Left kidney (tissue), 2 donors: ENCODE measurements around the gene DENND4C. TPM values are rescaled to one million over a fixed set of nuclear protein-coding genes. Genes with fewer than 3 reads are reported as not detected.
"Not testable (repeated sequence)": the region's sequence is repeated elsewhere in the genome, so short reads cannot be mapped to it uniquely, and the experiment has no call there.

Experiments used
- DNase-seq: peaks from one replicate; pipeline ENCODE4 v3.0.0-alpha.2; 2013
- polyA plus RNA-seq: library from polyadenylated mRNA; unstranded; fragments of 120-200 nt; gene quantifications from one replicate; pipeline ENCODE4 v1.2.1, GENCODE V29; 2013; ENCODE audit not compliant: insufficient read length

DENND4C gene
- polyA plus RNA-seq, 1 donor: 60.6 TPM

DNA sequence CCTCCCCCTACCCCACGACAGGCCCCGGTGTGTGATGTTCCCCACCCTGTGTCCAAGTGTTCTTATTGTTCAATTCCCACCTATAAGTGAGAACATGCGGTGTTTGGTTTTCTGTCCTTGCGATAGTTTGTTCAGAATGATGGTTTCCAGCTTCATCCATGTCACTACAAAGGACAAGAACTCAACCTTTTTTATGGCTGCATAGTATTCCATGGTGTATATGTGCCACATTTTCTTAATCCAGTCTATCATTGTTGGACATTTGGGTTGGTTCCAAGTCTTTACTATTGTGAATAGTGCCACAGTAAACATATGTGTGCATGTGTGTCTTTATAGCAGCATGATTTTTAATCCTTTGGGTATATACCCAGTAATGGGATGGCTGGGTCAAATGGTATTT is 35.1 kb downstream of the DENND4C start:
- not testable (repeated sequence) for DNase-seq

DNA sequence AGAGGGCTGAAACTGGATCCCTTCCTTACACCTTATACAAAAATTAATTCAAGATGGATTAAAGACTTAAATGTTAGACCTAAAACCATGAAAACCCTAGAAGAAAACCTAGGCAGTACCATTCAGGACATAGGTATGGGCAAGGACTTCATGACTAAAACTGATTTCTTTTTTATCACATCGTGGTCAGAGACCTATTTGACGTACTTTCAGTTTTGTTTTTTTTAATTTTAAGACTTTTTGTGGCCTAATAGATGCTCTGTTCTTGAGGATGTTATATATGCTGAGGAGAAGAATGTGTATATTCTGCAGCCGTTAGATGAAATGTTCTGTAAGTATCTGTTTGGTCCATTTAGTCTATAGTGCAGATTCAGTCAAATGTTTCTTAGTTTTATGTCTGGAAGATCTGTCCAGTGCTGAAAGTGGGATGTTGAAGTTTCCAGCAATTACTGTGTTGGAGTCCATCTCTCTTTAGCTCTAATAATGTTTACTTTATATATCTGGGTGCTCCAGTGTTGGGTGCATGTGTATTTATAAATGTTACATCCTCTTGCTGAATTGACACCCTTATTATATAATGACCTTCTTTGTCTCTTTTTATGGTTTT is 36.4 kb downstream of the DENND4C start:
- not testable (repeated sequence) for DNase-seq

DNA sequence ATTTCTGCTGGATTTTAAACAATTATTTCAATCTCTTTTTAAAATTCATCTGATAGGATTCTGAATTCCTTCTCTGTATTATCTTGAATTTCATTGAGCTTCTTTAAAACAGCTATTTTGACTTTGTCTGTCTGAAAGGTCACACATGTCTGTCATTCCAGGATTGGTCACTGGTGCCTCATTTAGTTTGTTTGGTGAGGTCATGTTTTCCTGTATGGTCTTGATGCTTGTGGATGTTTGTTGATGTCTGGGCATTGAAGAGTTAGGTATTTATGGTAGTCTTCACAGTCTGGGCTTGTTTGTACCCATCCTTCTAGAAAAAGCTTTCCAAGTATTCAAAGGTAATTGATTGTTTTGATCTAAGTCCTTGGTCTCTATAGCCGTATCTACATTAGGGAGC is 39.1 kb downstream of the DENND4C start:
- DNase-seq: no peak

DNA sequence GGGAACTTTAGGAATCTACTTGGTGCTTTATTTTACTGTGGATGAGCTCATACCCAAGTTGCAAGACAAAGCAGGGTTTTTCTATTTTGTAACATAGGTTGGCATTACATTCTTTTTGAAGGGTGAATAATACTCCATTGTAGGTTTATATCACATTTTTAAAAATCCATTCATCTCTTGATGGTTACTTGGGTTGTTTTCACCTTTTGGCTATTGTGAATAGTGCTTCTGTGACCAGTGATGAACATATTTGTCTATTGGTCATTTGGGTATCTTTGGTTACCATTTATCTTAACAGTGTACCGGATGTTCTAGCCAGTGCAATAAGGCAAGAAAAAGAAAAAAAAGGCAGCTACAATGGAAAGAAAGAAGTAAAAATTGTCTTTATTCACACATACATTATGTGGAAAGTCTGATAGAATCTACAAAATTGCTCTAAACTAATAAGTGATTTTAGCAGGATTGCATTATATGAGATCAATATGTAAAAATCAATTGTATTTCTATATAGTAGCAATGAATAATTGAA is 40.0 kb downstream of the DENND4C start:
- no peak for DNase-seq

DNA sequence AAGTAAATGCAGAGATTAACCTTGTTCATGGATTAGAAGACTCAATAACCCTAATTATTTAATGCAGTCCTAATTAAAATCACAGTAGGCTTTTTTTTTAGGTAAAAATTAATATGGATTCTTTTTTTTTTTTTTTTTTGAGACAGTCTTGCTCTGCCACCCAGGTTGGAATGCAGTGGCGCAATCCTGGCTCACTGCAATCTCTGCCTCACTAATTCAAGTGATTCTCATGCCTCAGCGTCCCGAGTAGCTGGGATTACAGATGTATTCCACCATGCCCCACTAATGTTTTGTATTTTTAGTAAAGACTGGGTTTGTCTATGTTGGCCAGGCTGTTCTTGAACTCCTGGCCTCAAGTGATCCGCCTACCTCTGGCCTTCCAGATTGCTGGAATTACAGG is 40.6 kb downstream of the DENND4C start:
- no peak for DNase-seq

DNA sequence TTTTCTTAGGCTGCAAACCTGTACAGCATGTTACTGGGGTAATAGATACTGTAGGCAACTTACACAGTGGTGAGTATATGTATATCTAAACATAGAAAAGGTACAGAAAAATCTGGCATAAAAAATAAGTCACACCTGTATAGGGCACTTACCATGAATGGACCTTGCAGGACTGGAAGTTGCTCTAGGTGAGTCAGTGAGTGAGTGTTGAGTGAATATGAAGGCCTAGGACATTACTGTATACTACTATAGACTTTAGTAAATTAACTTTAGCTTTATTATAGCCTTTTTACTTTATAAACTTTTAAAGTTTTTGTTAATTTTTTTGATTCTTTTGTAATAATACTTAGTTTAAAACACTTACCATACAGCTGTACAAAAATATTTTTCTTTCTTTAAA is 51.3 kb downstream of the DENND4C start:
- DNase-seq: no peak

DNA sequence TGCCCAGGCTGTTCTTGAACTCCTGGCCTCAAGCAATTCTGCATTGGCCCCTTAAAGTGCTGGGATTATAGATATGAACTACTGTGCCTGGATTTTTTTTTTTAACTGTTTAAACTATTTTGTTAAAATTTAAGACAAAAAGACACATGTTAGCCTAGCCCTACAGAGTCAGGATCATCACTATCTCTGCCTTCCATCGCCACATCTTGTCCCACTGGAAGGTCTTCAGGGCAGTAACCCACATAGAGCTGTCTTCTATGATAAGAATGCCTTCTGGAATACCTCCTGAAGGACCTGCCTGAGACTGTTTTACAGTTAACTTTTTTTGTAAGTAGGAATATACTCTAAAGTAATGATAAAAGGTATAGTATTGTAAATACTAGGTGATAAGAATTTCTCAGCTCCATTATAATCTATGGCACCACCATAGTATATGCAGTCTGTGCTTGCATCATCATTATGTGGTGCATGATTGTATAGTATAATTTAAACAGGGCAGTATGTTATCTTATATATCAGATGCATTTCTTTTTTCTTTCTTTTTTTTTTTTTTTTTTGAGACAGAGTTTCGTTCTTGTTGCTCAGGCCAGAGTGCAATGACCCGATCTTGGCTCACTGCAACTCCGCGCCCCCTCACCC is 52.7 kb downstream of the DENND4C start:
- DNase-seq: no peak

DNA sequence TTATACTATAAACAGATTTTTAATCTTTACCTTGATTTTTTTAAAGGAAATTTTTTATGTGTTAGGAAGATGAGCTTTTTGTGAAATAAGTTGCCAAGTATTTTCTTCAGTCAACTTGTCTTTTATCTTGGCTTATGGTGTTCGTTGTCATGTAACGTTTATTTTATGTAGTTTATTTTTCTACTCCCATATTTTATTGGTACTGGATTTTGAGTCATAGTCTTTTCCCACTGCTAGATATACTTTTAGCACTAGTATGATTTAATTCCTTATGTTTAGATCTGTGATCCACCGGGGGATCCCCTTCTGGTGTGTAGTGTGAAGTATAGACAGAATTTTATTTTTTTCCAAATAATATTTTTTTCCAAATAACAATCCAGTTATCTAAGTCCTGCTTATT is 54.2 kb downstream of the DENND4C start:
- DNase-seq: no peak

DNA sequence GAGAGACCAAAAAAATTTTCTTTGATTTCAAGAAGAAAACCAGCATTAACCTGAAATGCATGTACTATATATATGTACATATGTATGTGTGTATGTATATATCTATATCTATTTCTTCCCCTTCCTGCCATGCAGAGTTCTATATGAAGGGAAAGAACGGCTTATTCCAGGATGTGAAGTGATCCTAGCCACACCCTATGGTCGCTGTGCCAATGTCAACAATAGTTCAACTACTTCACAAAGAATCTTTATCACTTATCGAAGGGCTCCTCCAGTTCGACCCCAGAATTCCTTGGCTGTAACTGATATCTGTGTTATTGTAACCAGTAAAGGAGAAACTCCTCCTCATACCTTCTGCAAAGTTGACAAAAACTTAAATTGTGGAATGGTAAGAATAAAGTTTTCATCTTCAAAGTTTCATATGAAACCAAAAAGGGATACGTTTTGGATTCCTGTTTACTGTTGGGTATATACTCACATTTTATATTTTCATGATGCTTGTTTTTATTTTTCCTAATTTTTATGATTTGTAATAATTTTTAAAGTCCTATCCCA is 56.2 kb downstream of the DENND4C start:
- DNase-seq: no peak

DNA sequence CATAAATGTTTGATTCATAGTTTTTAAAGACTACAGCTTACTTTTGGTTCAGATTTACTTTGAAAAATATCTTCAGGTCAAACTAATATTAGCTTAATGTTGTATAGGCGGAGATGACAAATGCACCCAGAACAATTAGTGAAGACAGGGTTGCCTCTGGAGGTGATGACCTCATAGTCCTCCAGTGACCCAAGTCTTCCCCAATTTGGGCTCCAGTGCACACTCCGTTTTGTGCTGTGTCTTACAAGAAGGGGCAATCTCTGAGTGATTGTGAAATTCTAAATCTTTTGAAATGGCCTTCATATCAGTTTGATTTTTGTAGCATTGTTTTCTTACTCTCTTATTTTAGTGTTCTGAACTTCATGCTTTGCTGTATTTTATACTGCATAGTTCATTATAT is 57.6 kb downstream of the DENND4C start:
- DNase-seq: no peak

DNA sequence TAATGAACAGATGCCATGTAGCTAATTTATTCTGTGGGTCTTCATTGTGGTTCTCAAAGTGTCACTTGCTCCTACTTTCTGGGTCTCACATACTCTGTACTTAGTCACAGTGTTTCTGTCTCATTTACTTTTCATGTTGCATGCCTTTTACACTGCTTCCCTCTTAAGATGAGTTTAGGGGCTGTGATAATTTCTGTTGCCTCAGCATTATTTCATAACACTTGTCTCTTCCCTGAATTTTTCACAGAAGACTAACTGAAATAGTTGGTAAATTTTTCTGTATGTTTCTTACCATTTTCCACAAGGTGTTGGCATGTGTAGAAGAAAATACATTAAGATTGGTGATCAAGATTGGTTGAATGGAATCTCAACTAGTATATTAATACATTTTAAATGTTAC is 59.6 kb downstream of the DENND4C start:
- DNase-seq: no peak

DNA sequence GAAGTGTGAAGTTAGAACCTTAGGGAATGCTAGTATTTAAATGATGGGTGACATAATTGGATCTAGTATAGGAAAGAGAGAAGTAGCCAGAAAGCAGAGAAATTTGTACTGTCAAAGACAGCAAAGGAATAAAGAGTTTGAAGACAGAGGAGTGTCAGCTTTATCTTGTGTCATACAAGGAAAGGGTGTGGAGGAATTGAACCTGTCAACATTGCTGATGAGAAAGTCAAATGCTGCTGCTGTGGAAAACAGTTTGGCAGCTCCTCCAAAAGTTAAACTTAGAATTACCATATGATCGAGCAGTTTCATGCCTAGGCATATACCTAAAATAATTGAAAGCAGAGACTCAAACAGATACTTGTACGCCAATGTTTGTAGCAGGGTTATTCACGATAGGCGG is 63.7 kb downstream of the DENND4C start:
- DNase-seq: no peak

DNA sequence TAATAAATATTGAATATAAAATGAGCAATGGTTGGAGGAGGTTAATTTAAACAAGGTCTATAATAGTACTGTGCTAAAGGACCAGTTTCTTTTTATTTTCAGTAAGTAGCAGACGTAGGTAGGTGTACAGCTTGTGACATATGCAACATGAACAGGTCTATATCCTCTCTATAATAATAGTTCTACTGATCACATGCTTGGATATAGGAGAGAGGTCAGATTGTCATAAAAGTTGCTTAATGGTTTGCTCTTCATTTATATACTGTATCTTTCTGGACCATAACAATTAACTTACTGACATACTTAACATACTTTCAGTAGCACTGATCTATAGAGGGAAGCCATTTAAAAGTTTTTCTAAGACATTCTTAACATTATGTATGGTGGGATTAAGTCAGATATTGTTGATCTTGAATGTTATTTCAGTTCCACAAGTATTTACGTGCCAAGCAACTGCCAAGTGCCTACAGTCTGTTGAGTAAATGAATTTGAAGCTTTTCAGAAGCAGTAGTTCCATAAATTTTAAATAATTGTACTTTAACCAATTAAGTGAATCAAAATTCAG is 68.0 kb downstream of the DENND4C start:
- DNase-seq: no peak

DNA sequence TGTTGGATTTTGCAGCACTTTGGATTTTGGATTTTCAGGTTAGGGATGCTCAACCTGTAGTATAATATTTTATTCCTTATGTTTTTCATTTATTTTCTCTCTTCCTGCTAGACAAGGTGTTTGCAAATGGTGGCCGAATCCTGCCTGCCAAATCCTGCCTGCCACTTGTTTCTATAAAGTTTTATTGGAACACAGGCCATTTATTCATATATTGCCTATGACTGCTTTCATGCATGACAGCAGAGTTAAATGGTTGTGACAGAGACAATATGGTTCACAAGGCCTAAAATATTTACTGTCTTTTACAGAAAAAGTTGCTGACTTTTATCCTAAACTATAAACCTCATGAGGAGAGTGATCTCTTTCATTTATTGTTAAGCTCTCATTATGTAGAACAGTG is 72.7 kb downstream of the DENND4C start:
- DNase-seq: no peak

DNA sequence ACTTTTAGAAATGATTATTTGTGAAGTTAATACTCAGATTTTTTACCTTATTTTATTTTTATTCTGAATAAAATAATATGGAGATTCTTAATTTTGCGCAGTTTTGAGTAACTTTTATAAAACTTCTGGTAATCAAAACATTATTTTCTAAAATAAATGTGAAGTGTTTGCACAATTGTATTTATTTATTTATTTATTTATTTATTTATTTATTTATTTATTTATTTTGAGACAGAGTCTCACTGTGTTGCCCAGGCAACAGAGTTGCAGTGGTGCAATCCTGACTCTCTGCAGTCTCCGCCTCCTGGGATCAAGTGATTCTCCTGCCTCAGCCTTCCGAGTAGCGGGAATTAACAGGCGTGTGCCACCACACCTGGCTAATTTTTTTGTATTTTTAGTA is 76.1 kb downstream of the DENND4C start:
- DNase-seq: no peak

DNA sequence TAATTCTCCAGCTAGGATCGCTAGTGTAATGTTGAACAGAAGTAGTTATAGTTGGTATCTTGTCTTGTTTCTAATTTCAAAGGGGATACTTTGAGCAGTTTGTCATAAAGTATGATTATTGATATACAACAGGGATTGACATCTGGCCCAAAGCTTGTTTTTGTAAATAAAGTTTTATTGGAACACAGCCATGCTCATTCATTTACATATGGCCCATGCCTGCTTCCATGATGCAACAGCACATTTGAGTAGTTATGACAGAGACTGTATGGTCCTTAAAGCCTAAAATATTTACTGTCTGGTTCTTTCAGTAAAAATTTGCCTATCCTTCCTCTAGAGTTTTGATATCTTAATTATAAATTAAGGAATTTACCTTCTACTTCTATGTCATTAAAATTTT is 79.8 kb downstream of the DENND4C start:
- DNase-seq: no peak

DNA sequence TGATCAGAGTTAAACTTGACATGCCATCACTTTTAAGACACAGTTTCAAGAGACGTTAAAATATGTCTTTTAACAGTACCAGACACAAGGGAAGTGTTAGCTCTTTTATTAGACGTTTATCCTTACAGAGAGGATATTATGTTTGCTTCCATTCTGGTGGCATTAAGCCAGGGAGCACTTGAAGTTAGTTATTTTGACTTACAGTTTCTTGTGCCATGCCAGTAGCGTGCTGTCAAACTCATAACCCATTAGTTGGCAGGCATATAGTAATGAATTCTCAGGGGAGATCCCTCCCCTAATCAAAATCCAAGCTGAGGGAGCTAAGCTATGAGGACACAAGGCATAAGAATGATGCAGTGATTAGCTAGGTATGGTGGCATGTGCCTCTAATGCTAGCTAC is 83.1 kb downstream of the DENND4C start:
- no peak for DNase-seq

DNA sequence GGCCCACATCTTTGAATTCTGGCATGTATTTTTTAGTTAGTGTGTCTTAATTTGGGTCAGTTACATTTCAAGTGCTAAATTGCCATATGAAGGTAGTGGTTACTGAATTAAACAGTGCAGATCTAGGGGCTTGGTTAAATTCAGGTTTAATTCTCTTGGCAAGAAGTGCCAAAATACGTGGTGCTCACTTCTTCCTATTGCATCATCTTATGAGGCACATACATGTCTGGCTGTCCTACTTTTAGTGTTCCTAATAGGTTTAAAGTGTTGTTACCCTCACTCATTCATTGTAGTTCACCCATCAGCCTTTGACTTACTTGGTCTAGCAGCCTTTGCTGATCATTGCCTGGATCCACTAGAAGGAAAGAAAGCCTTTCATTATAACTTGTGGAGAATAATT is 90.0 kb downstream of the DENND4C start:
- DNase-seq: no peak

DNA sequence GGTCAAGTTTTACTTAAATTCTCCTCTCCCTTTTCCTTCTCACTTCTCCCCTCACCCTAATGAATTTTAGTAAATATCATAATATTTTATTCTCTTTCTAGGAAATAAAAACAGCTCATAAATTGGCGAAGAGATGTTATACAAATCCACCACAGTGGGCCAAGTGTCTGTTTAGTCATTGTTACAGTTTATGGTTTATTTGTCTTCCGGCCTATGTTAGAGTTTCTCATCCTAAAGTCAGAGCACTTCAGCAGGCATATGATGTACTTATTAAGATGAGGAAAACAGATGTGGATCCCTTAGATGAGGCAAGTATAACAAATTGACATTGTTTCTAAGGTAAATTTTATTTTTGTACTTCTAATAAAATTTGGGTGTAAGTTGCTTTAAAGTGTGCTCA is 101.4 kb downstream of the DENND4C start:
- no peak for DNase-seq

DNA sequence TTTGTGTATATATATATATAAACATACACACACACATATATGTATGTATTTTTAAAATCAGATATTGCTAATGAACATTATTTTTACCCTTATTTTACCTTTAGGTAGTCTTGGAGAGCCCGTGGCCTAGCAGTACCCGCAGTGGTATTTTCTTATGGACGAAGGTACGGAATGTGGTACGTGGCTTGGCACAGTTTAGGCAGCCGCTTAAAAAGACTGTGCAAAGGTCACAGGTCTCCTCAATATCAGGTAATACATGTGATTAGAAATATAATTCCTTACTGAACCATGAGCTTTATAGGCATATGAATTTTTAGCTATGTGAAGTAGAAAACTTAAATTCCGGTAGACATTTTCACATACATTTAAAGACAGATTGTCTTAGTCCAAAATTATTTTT is 105.7 kb downstream of the DENND4C start:
- DNase-seq: no peak

DNA sequence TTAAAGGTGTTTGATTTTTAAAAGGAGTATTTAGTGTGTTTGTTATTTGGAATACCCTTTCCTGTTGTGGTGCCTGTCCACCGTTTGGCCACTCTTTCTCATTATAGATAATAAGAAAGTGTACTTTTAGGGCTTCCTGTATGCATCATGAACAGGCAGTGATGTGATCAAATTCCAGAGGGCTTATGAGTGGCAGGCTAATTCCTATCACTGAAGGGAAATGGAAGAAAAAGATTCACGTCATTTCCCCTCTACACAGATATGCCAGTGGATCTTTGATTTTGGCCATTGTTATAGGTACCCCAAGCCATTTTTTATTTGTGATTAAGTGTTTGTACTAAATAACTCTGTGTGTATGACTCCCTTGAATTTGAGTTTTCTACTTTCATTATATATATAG is 112.5 kb downstream of the DENND4C start:
- no peak for DNase-seq

DNA sequence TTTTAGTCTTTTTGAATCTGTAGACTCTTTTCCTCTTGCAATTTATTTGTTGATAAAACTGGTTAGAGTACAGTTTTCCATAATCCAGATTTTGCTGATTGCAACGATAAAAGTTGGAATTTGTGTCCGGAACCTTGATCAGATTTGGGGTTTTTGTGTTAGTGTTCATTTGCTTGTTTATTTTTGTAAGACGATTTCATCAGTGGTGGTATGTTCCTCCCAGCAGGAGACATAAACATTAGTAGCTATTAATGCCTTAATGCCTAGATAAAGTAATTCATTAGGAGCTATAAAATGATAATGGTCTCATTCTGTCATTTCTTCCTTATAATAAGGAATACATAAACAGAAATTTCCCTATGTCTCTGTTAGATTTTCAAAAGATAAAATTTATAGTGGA is 128.2 kb downstream of the DENND4C start:
- no peak for DNase-seq

DNA sequence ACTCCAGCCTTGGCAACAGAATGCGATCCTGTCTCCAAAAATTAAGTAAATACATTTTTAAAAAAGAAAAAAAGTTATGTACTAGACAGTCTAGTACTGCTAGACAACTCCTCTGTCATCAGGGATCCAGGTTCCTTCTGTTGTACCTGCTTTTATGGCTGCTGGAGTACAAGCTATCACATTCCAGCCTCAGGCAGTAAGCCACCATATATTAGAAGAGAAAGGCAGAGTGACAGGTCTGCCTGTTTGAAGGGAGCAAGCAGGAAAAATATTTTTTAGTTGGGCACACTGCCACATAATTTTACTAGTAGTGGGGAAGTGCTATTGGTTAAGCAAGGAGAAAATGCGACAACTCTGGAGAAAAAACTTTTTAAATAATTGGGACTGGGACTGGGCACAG is 138.6 kb downstream of the DENND4C start:
- DNase-seq: no peak

DNA sequence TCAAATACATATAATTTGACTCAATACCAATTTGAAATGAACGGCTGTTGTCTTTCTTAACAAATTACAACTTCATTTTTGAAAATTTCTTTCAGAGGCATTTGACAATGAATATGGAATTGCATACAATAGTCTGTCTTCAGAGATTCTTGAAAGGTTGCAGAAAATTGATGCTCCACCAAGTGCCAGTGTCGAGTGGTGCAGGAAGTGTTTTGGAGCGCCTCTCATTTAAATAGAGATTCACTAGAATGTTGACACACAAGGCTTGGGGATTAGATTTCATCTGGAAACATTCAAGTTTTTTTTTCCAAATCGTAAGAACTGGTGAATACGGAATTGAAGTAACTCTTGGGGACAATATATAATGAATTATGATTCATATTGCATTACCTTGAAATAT is 141.4 kb downstream of the DENND4C start:
- no peak for DNase-seq
